ENCODE results near the gene CDC14B.

Gene CDC14B

DNA sequence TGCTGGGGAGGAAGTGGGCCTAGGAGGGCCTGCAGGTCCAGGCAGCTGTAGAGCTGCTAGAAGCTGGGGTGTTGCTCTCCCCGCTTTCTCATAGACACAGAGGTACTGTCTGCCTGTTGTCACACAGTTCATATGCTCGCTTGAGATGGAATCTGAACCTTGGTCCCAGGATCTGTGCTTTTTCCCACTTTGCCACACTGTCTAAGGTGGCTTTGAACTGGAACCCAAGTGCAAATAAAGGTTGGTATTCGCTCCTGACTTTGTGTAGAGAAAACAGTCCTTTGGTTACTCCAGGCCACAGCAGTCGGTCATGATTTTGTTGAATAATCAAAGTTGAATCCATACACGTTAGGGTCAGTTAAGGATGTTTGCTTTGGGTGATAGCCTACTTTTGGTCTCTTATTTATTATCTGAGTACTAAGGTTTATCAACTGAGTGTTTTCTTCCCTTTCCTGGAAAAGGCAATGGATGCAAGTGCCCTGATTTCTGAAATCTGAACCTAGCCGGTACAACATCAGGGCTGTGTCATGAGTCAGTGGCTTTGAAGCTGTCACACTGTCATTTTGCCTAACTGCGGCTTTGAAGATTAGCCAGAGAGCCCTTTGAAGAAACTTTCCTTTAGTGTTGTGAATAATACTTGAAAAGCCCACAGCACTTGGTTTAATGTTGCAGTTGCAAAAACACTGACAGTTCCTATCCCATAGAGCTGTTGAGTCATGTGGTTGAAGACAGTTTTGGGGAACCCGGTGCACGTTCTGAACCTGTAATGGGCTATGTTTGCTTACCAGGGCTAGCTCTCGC is 128.4 kb downstream of the CDC14B start:
- no peak for FAIRE-seq
- DNase-seq (ENCODE audit: extremely low spot score, insufficient read length, low read depth): no peak

DNA sequence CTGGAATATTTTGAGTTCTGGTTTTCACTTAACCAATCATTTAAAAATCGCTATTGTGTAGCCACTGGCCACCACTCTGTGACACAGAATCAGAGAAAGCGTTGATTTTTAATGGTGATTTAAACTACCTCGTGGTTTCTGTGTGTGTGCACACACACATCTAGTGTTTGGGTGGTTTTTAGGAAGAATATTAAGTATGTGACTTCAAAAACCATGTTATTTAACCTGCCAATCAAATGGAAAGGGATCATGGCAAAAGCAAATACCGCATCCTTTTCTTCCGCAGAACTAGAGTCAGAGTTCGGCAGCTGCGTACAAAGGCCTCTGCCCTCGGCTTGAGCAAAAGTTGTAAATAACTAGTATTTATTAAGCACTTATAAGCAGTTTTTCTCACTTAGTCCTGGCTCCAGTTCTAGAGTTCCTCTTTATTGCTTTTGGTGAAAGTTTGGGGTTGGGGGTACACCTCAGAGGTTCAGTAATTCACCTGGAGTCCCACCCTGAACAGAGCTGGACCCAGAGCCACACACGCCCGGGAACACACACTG is 129.0 kb downstream of the CDC14B start:
- no peak for FAIRE-seq
- no peak for DNase-seq (ENCODE audit: extremely low spot score, insufficient read length, low read depth)

DNA sequence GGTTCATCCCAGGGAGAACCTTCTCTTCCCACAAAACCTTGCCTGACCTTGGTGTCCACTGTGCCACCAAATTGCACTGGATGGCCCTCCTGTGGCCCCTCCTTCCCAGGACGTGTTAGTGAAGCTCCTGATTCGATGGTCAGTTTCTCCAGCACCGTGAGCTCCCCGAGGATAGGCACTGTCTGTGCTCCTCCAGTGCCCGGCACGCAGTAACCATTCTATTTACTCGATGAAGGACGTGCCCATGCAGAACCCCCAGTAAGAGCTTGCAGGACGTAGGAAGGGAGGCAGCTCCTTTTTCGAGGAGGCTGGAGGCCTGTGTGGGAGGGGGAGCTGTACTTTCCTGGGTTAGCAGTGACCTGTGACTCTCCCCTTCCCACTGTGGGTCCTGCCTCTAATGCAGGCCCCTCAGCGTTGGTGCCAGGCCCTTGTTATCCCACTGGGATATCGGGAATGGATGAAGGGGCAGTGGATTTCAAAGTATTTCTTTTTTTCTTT is 130.1 kb downstream of the CDC14B start:
- DNase-seq (ENCODE audit: extremely low spot score, insufficient read length, low read depth): no peak
- FAIRE-seq: no peak

DNA sequence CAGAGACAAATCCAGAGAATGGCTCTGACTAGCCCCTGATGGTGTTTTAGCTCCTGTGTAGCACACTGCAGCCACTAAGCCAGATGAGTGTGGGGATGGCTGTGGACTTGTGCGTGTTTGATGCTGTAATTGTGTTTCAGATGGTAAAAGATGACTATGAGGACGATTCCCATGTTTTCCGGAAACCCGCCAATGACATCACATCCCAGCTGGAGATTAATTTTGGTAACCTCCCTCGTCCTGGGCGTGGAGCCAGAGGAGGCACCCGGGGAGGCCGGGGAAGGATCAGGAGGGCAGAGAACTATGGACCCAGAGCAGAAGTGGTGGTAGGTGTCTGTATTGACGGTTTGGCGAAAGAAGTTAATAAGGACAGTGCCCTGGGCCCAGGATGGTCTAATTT is 131.7 kb downstream of the CDC14B start:
- no peak for DNase-seq (ENCODE audit: extremely low spot score, insufficient read length, low read depth)
- FAIRE-seq: no peak

DNA sequence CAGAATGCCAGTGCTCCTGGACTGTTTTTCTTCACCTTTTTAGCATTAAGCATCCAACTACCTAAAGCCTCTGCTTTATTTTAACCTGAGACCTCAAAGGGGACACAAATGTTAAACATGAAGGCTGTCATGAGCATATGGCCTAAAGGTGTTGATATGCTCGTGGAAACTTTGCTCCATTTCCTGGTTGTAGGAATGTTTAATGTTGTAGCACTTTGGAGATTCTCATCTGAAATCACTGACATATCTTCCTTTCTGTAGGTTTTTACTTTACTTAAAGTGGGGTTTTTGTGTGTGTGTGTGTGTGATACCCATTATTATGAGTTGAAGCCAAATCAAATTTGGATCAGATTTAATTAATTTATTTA is 132.6 kb downstream of the CDC14B start:
- DNase-seq (ENCODE audit: extremely low spot score, insufficient read length, low read depth): no peak

DNA sequence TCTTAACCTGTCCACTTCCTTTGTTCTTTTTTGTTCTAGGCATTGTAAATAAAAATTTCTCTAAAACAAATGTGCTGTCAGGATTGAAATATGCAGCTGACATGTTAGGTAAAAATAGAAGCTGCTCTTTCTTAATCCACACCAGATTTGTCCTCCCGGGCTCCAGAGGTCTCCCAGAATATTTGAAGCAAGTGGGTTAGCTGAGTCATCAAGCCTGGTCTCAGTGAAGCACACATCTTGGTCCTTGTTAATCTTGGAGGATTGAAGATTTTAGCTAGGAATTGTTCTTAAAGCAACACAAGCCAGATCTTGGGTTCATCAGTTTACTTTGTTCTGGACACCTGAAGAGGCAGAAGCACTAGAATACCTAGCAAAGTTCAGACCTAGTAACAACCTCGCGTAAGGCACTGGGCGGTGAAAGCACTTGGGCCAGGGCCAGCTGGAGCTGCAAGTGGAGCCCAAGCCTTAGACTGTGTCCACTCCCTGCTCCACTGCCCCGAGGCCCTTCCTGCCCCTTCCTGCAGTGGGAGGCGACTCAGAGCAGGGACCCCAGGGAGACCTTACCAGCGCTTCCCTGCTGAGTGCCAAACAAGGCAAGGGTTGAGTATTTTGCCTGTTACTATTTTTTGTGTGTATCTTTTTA is 133.1 kb downstream of the CDC14B start:
- DNase-seq (ENCODE audit: extremely low spot score, insufficient read length, low read depth) (no peak), FAIRE-seq (no peak)

More for the DNA sequence above, 132.6 kb downstream of the CDC14B start:
- no peak for FAIRE-seq

DNA sequence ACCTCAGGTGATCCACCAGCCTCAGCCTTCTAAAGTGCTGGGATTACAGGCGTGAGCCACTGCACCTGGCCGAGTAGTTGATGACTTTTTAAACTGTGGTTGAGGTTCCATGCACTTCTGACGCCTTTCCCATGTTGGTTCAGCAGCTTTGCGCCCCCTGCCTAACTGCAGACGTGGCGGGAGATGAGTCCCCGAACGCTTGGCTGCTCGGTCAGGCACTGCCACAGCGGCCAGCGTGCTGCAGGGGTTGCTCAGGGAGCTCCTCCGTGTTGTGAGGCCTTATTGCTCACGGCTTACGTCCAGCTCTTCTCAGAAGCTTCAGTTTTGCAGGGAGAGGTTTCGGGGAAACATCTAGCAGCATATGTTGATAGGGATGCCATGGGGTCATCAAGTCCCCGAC is 134.4 kb downstream of the CDC14B start:
- DNase-seq (ENCODE audit: extremely low spot score, insufficient read length, low read depth): no peak
- FAIRE-seq: no peak

DNA sequence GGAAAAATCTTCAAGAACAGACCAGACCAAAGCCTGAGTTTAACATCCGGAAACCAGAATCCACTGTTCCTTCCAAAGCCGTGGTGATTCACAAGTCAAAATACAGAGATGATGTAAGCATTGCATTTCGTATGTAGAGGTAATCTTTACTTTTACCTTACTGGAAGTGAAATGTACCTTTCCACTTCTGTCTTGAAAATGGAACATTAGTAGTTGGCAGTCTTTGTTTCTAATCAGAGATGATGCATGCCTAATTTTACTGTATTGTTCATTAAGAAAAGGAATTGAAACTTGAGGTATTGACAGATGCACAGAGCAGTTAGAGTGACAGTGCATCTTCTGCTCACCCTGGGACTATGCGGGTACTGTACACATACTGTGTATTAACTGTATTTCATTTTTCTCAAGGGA is 135.1 kb downstream of the CDC14B start:
- FAIRE-seq: peak; percentile 60
- peak; percentile 29 for DNase-seq (ENCODE audit: extremely low spot score, insufficient read length, low read depth)

DNA sequence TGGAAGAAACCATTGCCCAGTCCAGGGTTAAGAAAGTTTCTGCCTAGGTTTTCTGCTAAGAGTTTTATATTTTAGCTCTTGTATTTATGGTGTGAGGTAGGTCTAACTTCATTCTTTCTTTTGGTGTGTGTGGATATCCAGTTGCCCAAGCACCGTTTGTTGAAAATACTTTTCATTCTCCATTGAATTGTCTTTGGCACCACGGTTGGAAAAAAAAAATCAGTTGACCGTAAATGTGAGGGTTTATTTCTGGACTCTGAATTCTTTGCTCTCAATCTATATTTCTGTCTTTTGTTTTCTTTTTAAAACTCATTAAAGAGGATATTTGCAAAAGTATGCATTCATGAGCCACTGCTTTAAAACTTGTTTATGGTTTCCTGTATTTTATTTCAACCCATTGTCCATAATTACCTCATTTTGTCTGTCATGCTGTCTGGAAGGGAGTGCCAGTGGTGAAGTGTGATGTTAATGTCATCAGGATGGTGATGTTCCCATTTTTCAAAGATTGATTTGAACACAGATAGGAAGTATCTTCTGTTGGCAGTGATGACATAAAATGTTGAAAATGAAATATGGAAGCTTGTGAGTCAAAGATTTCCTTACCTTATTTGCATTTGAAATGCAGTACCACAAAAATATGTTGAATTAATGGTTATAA is 135.8 kb downstream of the CDC14B start:
- FAIRE-seq (no peak), DNase-seq (ENCODE audit: extremely low spot score, insufficient read length, low read depth) (no peak)

DNA sequence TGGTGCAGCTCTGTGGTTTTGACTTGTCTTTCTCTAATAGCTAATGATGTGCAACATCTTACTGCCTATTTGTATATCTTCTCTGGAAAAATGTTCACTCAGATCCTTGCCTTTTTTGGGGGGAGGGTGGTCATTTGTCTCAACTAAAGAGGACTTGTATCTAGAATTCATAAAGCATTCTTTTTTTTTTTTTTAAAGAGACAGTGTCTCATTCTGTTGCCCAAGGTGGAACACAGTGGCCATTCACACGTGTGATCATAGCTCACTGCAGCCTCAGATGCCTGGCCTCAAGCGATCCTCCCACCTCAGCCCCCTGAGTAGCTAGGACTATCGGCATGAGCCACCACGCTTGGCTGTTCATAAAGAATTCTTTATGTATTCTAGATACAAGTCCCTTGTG is 136.4 kb downstream of the CDC14B start:
- FAIRE-seq (no peak), DNase-seq (ENCODE audit: extremely low spot score, insufficient read length, low read depth) (no peak)

DNA sequence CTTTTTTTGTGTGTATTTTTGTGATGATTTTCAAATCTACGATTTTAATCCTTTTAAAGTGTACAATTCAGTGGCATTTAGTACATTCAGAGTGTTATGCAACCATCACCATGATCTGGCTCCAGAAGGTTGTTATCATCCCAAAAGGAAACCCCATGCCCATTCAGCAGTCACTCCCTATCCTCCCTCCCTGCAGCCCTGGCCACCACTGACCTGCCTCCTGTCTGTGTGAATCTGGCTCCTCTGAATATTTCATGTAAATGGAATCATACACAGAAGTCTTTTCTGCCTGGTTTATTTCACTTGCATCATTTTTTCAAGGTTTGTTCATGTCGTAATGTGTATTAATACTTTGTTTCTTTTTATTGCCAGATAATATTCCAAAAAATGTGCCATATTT is 137.2 kb downstream of the CDC14B start:
- FAIRE-seq (no peak), DNase-seq (ENCODE audit: extremely low spot score, insufficient read length, low read depth) (no peak)

DNA sequence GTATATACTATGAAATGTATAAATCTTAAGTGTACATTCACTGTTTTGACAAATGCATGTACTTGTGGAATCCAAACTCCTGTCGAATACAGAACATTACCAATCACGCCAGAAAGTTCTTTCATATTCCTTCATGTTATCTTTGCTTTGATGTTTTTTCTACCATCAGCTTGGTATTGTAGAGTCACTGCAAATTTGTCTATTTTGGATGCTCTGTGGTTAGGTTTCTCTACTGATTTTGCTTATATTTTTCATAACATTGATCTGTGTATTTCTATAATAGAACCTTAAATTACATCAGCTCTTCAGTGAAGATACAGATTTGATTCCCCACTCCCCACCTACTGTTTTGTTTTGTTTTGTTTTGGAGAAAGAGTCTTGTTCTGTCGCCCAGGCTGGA is 138.9 kb downstream of the CDC14B start:
- no peak for DNase-seq (ENCODE audit: extremely low spot score, insufficient read length, low read depth)
- no peak for FAIRE-seq

DNA sequence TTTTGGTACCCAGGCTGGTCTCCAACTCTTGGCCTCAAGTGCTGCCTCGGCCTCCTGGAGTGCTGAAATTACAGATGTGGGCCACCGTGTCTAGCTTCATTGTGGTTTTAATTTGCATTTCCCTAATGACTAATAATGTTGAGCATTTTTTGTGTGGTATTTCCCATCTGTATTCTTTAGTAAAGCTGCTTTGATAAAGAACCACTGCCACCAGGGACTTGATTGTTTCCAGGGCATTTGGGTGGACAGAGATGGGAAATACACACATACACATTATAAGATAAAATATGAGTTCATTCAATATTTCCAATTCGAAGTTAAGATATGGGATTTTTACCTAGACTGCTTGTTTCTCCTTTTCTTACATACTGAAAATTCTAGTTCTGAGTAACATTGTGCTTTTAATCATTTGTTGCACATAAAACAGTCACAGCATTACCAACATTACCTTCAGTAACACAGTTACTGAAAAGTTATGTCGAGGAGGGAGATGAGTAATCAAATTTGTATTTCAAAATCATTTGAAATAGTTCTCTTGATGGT is 140.7 kb downstream of the CDC14B start:
- DNase-seq (ENCODE audit: extremely low spot score, insufficient read length, low read depth) (no peak), FAIRE-seq (peak; percentile 83)

DNA sequence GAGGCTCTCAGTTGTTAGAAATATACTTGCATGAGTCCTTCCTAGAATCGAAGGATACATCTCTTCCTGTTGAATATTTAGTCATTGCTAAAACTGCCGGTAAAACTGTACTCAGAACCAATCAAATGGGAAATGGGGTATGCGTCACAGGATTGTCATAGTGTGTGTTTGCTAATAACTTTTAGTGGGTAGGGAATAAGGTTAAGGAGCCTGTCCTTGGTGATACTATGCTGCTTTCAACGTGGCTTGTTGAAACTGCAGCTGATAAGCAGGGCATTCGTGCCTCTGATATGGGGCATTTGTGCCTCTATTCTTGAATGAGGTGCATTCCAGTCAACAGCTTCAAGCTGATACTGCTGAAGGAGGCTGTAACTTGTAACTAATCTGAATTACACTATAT is 143.1 kb downstream of the CDC14B start:
- no peak for DNase-seq (ENCODE audit: extremely low spot score, insufficient read length, low read depth)
- FAIRE-seq: no peak

DNA sequence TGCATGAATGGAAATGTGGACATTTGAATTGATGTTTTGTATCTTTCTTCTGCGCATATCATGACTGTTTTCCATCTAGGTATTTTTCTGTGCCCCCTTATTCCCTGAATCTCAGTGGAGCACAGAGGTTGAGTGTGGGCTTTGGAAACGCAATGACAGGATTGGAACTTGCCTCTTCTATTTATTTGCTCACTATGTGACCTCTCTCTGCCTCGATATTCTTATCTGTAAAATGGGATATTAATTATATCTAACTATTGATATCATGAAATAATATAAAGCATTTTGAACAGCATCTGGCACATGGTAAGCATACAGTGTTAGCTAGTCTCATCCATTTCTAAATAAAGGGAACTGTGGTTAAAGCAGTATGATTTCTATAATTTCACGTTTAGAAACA is 143.6 kb downstream of the CDC14B start:
- DNase-seq (ENCODE audit: extremely low spot score, insufficient read length, low read depth) (no peak), FAIRE-seq (no peak)

DNA sequence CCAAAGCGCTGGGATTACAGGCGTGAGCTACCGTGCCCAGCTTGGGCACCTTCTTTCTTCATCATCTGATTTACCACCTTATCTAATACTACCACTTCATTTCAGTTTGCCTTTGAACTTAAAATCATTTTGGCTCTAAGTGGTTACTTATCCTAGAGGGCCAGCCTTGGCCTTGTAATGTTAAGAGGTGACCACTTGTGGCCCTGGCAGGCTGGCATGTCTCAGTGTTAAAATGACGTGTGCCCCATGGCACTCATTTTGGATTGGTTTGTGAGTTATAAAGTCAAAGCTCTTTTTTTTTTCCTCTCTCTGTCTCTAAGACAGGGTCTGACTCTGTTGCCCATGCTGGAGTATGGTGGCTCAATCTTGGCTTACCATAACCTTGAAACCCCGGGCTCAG is 151.9 kb downstream of the CDC14B start:
- FAIRE-seq (no peak), DNase-seq (ENCODE audit: extremely low spot score, insufficient read length, low read depth) (no peak)

DNA sequence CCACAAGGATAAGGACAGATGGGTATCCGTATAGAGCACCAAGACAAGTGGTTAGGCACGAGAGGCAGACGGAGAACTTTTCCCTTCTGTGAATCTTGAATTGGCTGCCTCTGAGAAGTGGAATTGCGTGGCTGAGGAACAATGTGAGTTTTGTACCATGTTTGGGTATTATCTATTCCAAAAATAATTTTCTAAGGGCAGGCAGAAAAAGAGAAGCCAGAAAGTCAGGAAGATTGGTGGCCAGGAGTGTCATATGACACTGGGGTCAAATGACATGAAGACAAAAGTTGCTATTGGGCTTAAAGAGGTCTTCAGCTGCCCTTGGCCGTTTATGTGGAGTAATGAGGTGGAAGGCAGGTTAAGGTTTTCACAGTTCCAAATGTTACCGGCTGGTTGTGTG is 155.2 kb downstream of the CDC14B start:
- DNase-seq (ENCODE audit: extremely low spot score, insufficient read length, low read depth) (no peak), FAIRE-seq (no peak)

DNA sequence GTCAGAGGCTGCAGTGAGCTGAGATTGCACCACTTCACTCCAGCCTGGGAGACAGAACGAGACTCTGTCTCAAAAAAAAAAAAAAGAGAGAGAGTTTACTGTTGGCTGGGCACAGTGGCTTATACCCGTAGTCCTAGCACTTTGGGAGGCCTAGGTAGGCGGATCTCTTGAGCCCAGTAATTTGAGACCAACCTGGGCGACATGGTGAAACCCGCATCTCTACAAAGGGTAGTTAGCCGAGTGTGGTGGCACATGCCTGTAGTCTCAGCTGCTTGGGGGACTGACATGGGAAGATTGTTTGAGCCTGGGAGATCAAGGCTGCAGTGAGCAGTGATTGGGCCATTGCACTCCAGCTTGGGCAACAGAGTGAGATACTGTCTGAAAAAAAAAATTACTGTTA is 157.1 kb downstream of the CDC14B start:
- FAIRE-seq (no peak), DNase-seq (ENCODE audit: extremely low spot score, insufficient read length, low read depth) (no peak)

DNA sequence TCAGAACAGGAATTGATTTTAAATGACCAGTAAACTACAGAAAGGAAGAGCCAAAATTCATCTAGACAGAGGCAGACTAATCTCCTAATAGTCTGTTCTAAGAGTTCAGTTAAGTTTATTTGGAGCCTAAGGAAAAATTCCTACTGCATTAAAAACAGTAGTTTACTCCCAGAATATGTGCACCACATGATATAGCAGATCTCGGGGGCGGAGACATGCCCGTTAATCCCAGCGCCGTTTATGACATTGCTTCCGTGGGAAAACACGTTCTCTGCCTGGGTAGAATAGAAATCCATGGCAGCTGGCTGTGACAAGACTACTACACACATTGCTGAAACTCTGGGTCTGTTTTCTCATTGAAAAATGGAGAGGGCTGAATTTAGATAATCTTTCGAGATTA is 158.3 kb downstream of the CDC14B start:
- FAIRE-seq: no peak

DNA sequence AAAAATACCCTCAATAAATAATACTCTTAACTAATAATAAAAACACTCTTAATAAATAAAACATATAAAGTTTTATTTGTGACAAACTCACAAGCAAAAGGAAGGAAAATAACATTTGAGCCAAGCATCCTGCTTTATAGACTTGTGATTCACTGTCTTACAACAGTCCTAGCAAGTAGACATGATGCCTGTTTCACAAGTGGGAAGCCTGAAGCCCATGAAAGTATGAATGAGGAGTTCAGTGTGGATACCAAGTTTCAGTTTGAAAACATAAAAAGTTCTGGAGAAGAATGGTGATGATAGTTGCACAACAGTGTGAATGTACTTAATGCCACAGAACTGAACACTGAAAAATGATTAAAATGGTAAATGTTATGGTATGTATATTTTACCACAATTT is 158.8 kb downstream of the CDC14B start:
- DNase-seq (ENCODE audit: extremely low spot score, insufficient read length, low read depth): no peak
- no peak for FAIRE-seq

More for the DNA sequence above, 158.3 kb downstream of the CDC14B start:
- DNase-seq (ENCODE audit: extremely low spot score, insufficient read length, low read depth): no peak

DNA sequence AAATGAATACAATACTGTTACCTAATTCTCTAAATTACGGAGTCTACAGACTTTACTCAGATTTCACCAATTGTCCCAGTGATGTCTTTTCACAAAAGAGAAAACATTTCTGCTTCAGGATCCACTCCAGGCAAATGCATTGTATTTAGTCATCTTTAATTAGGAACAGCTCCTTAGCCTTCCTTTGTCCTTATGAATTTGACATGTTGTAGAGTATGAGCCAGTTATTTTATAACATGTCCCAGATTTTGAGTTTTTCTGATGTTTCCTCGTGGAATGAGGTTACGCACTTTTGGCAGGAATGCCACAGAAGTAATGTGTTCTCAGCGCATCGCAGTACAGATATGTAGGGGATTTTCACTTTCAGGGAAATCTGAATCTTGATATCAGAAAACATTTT is 159.2 kb downstream of the CDC14B start:
- DNase-seq (ENCODE audit: extremely low spot score, insufficient read length, low read depth): no peak
- FAIRE-seq: no peak

All from GM18507 (cell line).